GM23248 (cell line): ENCODE results near the gene NME9.

Experiments
- EZH2 ChIP-seq: fragments of 200-600 bp; sonication (generic); IDR thresholded peaks from 2 replicates; pipeline ENCODE4 v1.6.1; 2018; ENCODE audit warnings: antibody characterized with exemption, mild to moderate bottlenecking; ENCODE audit not compliant: insufficient read depth, poor library complexity, severe bottlenecking
- EZH2phosphoT487 ChIP-seq: fragments of 200-600 bp; sonication (generic); IDR thresholded peaks from 2 replicates; pipeline ENCODE4 v1.6.1; 2018; ENCODE audit warnings: antibody characterized with exemption, moderate library complexity, mild to moderate bottlenecking, low read depth; ENCODE audit not compliant: insufficient read depth

DNA sequence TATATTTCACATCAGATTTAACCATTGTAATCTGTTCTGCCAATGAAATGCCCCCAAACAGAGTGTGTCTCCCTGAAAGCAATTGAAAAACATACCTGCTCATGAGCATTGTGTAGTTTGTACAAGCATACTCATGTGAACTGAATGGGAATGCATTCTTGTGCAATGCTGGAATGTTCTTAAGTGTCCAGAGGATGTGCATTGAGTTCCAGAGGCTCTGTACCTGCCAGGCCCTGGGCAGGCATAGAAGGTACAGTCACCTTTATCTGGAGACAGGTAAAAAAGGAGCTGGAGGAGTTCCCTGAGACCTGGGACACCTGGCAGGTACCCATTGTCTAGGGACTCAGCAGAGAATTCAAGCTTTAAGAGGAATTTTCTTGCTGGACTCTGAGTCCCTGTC lies 21.5 kb upstream of the NME9 start:
- TF ChIP-seq EZH2phosphoT487 (no peak), EZH2 (no peak)
